Body of pancreas (tissue), 4 donors: Measurements from ENCODE around the gene DNAJC1. TPM values are rescaled to one million over a fixed set of nuclear protein-coding genes. Genes with fewer than 3 reads are reported as not detected.

ENCODE experiments used
- ATAC-seq: fragments of 150-250 bp; one replicate; pipeline ENCODE4 v1.9.1; 2016
- DNase-seq, 4 donors: peaks; one replicate each; pipeline ENCODE4 v3.0.0-alpha.2; 2019
- H3K27ac ChIP-seq, 4 donors: fragments of 200-600 bp; sonication (generic); 1 replicate in 3 of 4; 2 replicates in 1 of 4; pipeline versions ENCODE4 v1.5.1 to v1.6.1; 2016 to 2019; ENCODE audit warnings: mild to moderate bottlenecking in 1 of 4, mixed read lengths in 1 of 4, moderate library complexity in 1 of 4
- H3K27me3 ChIP-seq, 2 donors: fragments of 200-600 bp; sonication (generic); one replicate each; pipeline ENCODE4 v1.6.0; 2016; ENCODE audit warnings: mild to moderate bottlenecking in 1 of 2
- H3K36me3 ChIP-seq, 2 donors: fragments of 200-600 bp; sonication (generic); replicated peaks in 1 of 2; 2 replicates each; pipeline ENCODE4 v1.5.1; 2016; ENCODE audit warnings: low read depth in 2 of 2; ENCODE audit not compliant: insufficient read depth in 1 of 2
- H3K4me1 ChIP-seq: fragments of 200-600 bp; sonication (generic); one replicate; pipeline ENCODE4 v1.6.0; 2016
- H3K4me3 ChIP-seq, 2 donors: fragments of 200-600 bp; sonication (generic); 1 replicate in 1 of 2; 2 replicates in 1 of 2; pipeline ENCODE4 v1.5.1; 2016 to 2019
- H3K9me3 ChIP-seq, 3 donors: fragments of 200-600 bp; sonication (generic); 1 replicate in 2 of 3; 2 replicates in 1 of 3; pipeline ENCODE4 v1.5.1; 2016
- POLR2A ChIP-seq, 3 donors: fragments of 450-650 bp; IDR thresholded peaks; one replicate each; pipeline ENCODE4 v1.6.1; 2016; ENCODE audit warnings: antibody characterized with exemption in 3 of 3, mild to moderate bottlenecking in 2 of 3
- WGBS, 2 donors: methylation state at CpG; one replicate each; pipeline ENCODE4 v1.1.5; 2017; 5-methylcytosine and 5-hydroxymethylcytosine counted together
- intact Hi-C: fragments of 100-400 bp; cut with DNase I; formaldehyde crosslinking; loops from one replicate; pipeline ENCODE4 v1.15.1; 2023
- total RNA-seq, 2 donors: library from RNA; depleted of rRNA; stranded (reverse); fragments of >200 nt; gene quantifications; one replicate each; pipeline ENCODE4 v1.1.0, GENCODE V29; 2016
- TF ChIP-seq, protein P1 (sequence below), 7 experiments: fragments of 450-650 bp in 4 of 7; fragments of 200-600 bp in 3 of 7; sonication (generic) in 3 of 7; IDR thresholded peaks; one replicate each; pipeline ENCODE4 v1.5.1; 2016 to 2019; ENCODE audit warnings: antibody characterized with exemption in 7 of 7

Gene DNAJC1
- total RNA-seq, 2 donors from 2014 or later, result 45.7 to 90.3 TPM

DNA sequence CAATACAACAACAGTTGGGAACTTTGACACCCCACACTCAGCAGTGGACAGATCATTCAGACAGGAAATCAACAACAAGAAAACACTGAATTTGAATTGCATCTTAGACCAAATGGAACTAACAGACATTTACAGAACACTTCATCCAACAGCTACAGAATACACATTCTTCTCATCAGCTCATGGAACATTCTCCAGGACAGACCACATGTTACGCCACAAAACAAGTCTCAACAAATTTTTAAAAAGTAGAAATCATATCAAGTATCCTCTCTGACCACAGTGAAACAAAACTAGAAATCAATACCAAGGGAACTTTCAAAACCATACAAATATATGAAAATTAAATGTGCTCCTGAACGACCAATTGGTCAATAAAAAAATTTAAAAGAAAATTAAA, 212.3 kb downstream of the DNAJC1 start:
- no peaks in the 10 kb centered on the region for H3K4me1 ChIP-seq
- intact Hi-C loops, result no loop called here
- DNase-seq, result no peak
- no peaks in the 10 kb centered on the region for H3K27me3 ChIP-seq
- WGBS, 2 donors, result 94 to 95% methylated on average over 2 of the region's 2 CpGs
- no peak overlapping the region for H3K4me3 ChIP-seq
- H3K9me3 ChIP-seq, result no peaks in the 10 kb centered on the region
- no peaks in the 10 kb centered on the region for H3K36me3 ChIP-seq
- ATAC-seq, result no peak
- TF ChIP-seq, protein P1, sequence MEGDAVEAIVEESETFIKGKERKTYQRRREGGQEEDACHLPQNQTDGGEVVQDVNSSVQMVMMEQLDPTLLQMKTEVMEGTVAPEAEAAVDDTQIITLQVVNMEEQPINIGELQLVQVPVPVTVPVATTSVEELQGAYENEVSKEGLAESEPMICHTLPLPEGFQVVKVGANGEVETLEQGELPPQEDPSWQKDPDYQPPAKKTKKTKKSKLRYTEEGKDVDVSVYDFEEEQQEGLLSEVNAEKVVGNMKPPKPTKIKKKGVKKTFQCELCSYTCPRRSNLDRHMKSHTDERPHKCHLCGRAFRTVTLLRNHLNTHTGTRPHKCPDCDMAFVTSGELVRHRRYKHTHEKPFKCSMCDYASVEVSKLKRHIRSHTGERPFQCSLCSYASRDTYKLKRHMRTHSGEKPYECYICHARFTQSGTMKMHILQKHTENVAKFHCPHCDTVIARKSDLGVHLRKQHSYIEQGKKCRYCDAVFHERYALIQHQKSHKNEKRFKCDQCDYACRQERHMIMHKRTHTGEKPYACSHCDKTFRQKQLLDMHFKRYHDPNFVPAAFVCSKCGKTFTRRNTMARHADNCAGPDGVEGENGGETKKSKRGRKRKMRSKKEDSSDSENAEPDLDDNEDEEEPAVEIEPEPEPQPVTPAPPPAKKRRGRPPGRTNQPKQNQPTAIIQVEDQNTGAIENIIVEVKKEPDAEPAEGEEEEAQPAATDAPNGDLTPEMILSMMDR (IDR thresholded peaks at IDR 0.05), result no peak
- TF ChIP-seq POLR2A (IDR thresholded peaks at IDR 0.05), result no peak
- H3K27ac ChIP-seq, result no peak overlapping the region

DNA sequence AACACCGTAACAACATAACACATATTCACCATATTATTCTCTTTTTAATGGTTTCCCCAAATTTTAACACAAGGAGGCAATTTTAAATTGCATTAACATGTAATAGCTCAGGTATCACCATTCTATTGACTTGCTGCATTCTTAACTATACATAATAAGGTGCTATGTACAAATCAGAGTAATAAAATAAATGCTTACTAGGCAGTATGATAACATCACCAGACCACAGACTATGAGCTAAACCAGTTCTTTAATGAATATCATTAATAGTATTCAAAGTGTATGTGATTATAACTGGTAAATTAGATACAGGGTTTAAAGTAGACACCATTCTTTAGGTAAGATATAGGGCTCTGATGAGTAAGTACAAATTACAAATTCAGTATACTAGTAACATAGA, 226.6 kb downstream of the DNAJC1 start:
- DNase-seq (no peak), ATAC-seq (no peak)
- Histone ChIP-seq H3K27ac (no peak overlapping the region), H3K9me3 (no peaks in the 10 kb centered on the region), H3K4me1 (no peaks in the 10 kb centered on the region), H3K27me3 (no peaks in the 10 kb centered on the region), H3K36me3 (no peaks in the 10 kb centered on the region), H3K4me3 (no peak overlapping the region)
- intact Hi-C loops, result no loop called here
- TF ChIP-seq, protein P1 (IDR thresholded peaks at IDR 0.05), result no peak
- no peak for TF ChIP-seq POLR2A (IDR thresholded peaks at IDR 0.05)
- 95 to 100% methylated on average over 1 of the region's 1 CpG for whole genome bisulfite sequencing, 2 donors

DNA sequence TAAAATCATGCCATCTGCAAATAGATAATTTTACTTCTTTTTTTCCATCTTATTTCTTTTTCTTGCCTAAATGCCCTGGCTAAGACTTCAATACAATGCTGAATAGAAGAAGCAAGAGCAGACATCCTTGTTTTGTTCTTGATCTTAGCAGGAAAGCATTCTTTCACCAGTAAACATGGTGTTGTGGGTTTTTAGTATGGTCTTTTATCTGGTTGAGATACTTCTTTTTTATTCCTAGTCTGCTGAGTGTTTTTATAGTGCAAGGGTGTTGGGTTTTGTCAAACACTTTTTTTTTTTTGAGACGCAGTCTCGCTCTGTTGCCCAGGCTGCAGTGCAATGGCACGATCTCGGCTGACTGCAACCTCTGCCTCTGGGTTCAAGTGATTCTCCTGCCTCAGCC, 232.3 kb downstream of the DNAJC1 start:
- intact Hi-C loops, result no loop called here
- no peak overlapping the region for H3K4me3 ChIP-seq
- no peak overlapping the region for H3K27ac ChIP-seq
- H3K4me1 ChIP-seq, result no peaks in the 10 kb centered on the region
- DNase-seq (no peak), ATAC-seq (no peak)
- no peaks in the 10 kb centered on the region for H3K9me3 ChIP-seq
- TF ChIP-seq POLR2A (IDR thresholded peaks at IDR 0.05), result no peak
- TF ChIP-seq, protein P1 (IDR thresholded peaks at IDR 0.05), result no peak
- no peaks in the 10 kb centered on the region for H3K27me3 ChIP-seq
- WGBS, 2 donors, result 97 to 99% methylated on average over 4 of the region's 4 CpGs
- no peaks in the 10 kb centered on the region for H3K36me3 ChIP-seq

DNA sequence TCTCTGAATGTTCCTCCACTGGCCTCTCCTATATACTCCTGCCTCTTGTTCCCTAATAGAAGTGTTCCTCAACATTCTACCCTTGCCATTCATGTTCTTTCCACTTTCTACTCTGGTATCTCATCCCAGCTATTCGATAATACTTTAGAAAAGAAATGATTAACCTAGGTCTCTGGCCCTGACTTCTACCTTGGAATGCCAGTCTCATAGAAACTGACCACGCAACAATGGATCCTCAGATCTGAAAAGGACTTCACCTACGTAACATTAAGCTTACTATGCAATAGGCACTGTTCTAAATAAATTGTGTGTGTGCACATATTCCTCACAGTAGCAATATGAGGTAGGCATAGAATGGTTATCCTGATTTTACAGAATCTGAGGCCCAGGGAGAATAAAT, 234.5 kb downstream of the DNAJC1 start:
- Histone ChIP-seq H3K4me1 (no peaks in the 10 kb centered on the region), H3K27me3 (no peaks in the 10 kb centered on the region), H3K9me3 (no peaks in the 10 kb centered on the region), H3K36me3 (no peaks in the 10 kb centered on the region), H3K27ac (no peak overlapping the region), H3K4me3 (no peak overlapping the region)
- no peak for DNase-seq
- no peak for TF ChIP-seq POLR2A (IDR thresholded peaks at IDR 0.05)
- TF ChIP-seq, protein P1 (IDR thresholded peaks at IDR 0.05), result no peak
- 66 to 73% methylated on average over 3 of the region's 3 CpGs for WGBS, 2 donors
- intact Hi-C loops, result no loop called here
- ATAC-seq, result no peak

DNA sequence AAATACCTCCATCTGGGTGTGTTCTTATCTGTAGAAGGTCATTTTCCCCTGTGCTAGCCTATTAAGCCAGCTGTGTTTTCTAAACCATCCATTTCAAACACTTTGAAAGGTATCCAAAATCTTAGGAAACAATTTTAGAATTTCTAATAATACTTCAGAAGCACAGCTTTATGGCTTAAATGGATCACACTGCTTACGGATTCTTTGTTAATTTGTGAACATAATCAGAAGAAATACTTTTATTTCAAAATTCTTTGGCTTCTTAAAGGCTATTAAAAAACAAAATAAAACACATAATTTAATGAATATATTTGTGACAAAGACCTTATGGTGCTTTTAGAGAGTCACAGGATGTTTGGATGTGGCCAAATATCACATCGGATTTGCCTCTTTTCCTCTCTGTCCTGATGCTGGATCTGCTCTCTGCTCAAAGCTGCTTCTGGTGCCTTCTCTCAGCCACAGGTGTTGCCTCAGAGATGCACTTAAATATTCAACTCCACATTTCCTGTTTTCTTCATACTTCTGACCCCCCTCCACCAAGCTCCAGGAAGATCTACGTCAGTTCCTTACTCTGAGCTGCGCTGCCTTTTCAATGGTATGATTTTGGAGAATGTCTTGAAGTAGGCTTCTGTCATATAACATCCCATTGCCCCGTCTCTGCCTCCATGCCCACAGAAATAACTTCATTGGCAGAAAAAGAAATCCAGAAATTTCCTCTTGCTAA, 238.9 kb downstream of the DNAJC1 start:
- no peaks in the 10 kb centered on the region for H3K36me3 ChIP-seq
- H3K9me3 ChIP-seq, result no peaks in the 10 kb centered on the region
- H3K4me1 ChIP-seq, result no peaks in the 10 kb centered on the region
- no peak for ATAC-seq
- H3K27ac ChIP-seq, result no peak overlapping the region
- no peak for DNase-seq
- TF ChIP-seq, protein P1 (IDR thresholded peaks at IDR 0.05), result no peak
- no peak for TF ChIP-seq POLR2A (IDR thresholded peaks at IDR 0.05)
- no peak overlapping the region for H3K4me3 ChIP-seq
- H3K27me3 ChIP-seq, result no peaks in the 10 kb centered on the region
- 86 to 94% methylated on average over 5 of the region's 5 CpGs for WGBS, 2 donors
- intact Hi-C loops, result no loop called here
